Gastrocnemius medialis (tissue), 4 donors: ENCODE results near the gene MEGF6. TPM values are rescaled to one million over a fixed set of nuclear protein-coding genes. Genes with fewer than 3 reads are reported as not detected.
A peak's percentile ranks its signal among the peaks of the same experiment; 100 is the strongest.

Source experiments
- ATAC-seq, 2 donors: fragments of 150-250 bp; one replicate each; pipeline ENCODE4 v1.9.1; 2016
- DNase-seq, 2 donors: peaks; one replicate each; pipeline ENCODE4 v3.0.0-alpha.2; 2019
- H3K27ac ChIP-seq, 4 donors: fragments of 200-600 bp; sonication (generic); 1 replicate in 1 of 4; 2 replicates in 3 of 4; pipeline ENCODE4 v1.5.1; 2016 to 2018; ENCODE audit warnings: mild to moderate bottlenecking in 2 of 4, moderate library complexity in 1 of 4
- H3K27me3 ChIP-seq, 3 donors: fragments of 200-600 bp; sonication (generic) in 2 of 3; 1 replicate in 1 of 3; 2 replicates in 2 of 3; pipeline versions ENCODE4 v1.5.1 to v1.6.0; 2016 to 2019; ENCODE audit warnings: mild to moderate bottlenecking in 1 of 3, moderate library complexity in 1 of 3
- H3K36me3 ChIP-seq, 2 donors: fragments of 200-600 bp; sonication (generic) in 1 of 2; one replicate each; pipeline ENCODE4 v1.5.1; 2017 to 2018
- H3K4me1 ChIP-seq, 2 donors: fragments of 200-600 bp; sonication (generic) in 1 of 2; one replicate each; pipeline ENCODE4 v1.5.1; 2016 to 2017; ENCODE audit warnings: mild to moderate bottlenecking in 2 of 2
- H3K4me3 ChIP-seq, 4 donors: fragments of 200-600 bp; sonication (generic) in 3 of 4; 1 replicate in 1 of 4; 2 replicates in 3 of 4; pipeline ENCODE4 v1.5.1; 2016 to 2019; ENCODE audit warnings: mild to moderate bottlenecking in 2 of 4
- H3K9me3 ChIP-seq, 3 donors: fragments of 200-600 bp; sonication (generic) in 2 of 3; 1 replicate in 1 of 3; 2 replicates in 2 of 3; pipeline ENCODE4 v1.5.1; 2016 to 2019
- CTCF ChIP-seq, 5 experiments: fragments of 450-650 bp in 3 of 5; fragments of 200-600 bp in 2 of 5; sonication (generic) in 2 of 5; IDR thresholded peaks in 4 of 5; conservative IDR thresholded peaks in 1 of 5; 1 replicate in 4 of 5; 2 replicates in 1 of 5; pipeline ENCODE4 v1.5.1; 2016 to 2019; ENCODE audit warnings: antibody characterized with exemption in 5 of 5, mild to moderate bottlenecking in 3 of 5, moderate library complexity in 3 of 5
- POLR2A ChIP-seq, 2 donors: fragments of 450-650 bp; IDR thresholded peaks; one replicate each; pipeline ENCODE4 v1.6.1; 2017; ENCODE audit warnings: antibody characterized with exemption in 2 of 2, mild to moderate bottlenecking in 2 of 2, moderate library complexity in 2 of 2
- in situ Hi-C, 4 donors: fragments of 200-750 bp; cut with MboI; loops; one replicate each; pipeline versions ENCODE4 v1.15.0 to v1.8.0; 2017; ENCODE audit warnings: low sequenced_read_pairs in 4 of 4
- intact Hi-C: fragments of 100-400 bp; cut with DNase I; formaldehyde crosslinking; loops from one replicate; pipeline ENCODE4 v1.15.1; 2023; ENCODE audit warnings: low total_unique reads
- total RNA-seq, 4 donors: library from RNA; depleted of rRNA; stranded (reverse); fragments of >200 nt; gene quantifications; one replicate each; pipeline versions ENCODE4 v1.1.0 to v1.2.3, GENCODE V29; 2016

Gene MEGF6
- total RNA-seq, 4 donors from 2014 or later: 1.9 to 5.7 (median 4.9) TPM

DNA sequence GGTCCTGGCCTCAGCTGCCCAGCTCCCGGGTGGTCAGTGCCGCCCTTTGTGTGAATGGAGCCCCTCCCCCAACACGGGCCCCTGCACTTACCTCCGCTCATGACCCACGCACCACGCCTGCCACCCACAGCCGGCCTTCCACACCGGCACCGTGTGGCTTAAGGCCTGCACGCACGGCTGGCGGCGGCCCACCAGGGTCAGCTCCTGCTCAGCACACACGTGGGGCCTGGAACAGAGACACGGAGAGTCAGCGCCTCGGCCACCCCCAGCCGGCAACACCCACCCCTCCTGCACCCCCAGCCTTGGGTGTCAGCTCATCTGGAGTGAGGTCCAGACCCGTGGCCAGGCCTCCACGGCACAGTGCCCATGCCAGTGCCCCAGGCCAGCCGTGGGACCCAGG, 8.9 kb downstream of the MEGF6 start:
- H3K27me3 ChIP-seq: peaks cover 0 to 9% (median 0%) of the 10 kb centered on the region in 3 donors

GRCh38 chr1:3601743-3602142, 9.6 kb downstream of the MEGF6 start:
- peaks cover 0 to 3% (median 0%) of the 10 kb centered on the region in 3 donors for H3K27me3 ChIP-seq
- H3K9me3 ChIP-seq: no peaks in the 10 kb centered on the region
- in situ Hi-C loops (no loop called here), intact Hi-C loops (no loop called here)
- no peak overlapping the region for H3K27ac ChIP-seq
- TF ChIP-seq CTCF (IDR thresholded peaks at IDR 0.05 in 4 of 5, conservative IDR thresholded peaks at IDR 0.05 in 1 of 5): no peak
- H3K4me1 ChIP-seq: peaks cover 4 to 24% of the 10 kb centered on the region in 2 donors
- DNase-seq (no peak), ATAC-seq (no peak)
- no peak overlapping the region for H3K4me3 ChIP-seq
- H3K36me3 ChIP-seq: no peaks in the 10 kb centered on the region

More for the DNA sequence above, 8.9 kb downstream of the MEGF6 start:
- Histone ChIP-seq H3K27ac (no peak overlapping the region), H3K4me1 (peaks cover 4 to 24% of the 10 kb centered on the region in 2 donors), H3K36me3 (no peaks in the 10 kb centered on the region), H3K4me3 (no peak overlapping the region), H3K9me3 (no peaks in the 10 kb centered on the region)
- intact Hi-C loops: no loop called here
- DNase-seq: no peak
- no peak for ATAC-seq
- TF ChIP-seq POLR2A (IDR thresholded peaks at IDR 0.05): no peak
- no peak for TF ChIP-seq CTCF (IDR thresholded peaks at IDR 0.05 in 4 of 5, conservative IDR thresholded peaks at IDR 0.05 in 1 of 5)
- in situ Hi-C loops: no loop called here

GRCh38 chr1:3600354-3600753, 11.0 kb downstream of the MEGF6 start:
- no peak for DNase-seq
- in situ Hi-C loops (no loop called here), intact Hi-C loops (no loop called here)

GRCh38 chr1:3599816-3600215, 11.5 kb downstream of the MEGF6 start:
- Histone ChIP-seq H3K27ac (peak overlapping the region in 1 of 4 donors; percentile 32), H3K4me1 (peaks cover 4 to 31% of the 10 kb centered on the region in 2 donors), H3K4me3 (no peak overlapping the region), H3K36me3 (no peaks in the 10 kb centered on the region), H3K27me3 (no peaks in the 10 kb centered on the region), H3K9me3 (no peaks in the 10 kb centered on the region)
- DNase-seq (no peak), ATAC-seq (no peak)
- in situ Hi-C loops: no loop called here
- intact Hi-C loops: no loop called here
- TF ChIP-seq POLR2A (IDR thresholded peaks at IDR 0.05) (no peak), CTCF (IDR thresholded peaks at IDR 0.05 in 4 of 5, conservative IDR thresholded peaks at IDR 0.05 in 1 of 5) (no peak)

More at GRCh38 chr1:3600354-3600753, 11.0 kb downstream of the MEGF6 start:
- no peaks in the 10 kb centered on the region for H3K9me3 ChIP-seq
- TF ChIP-seq CTCF (IDR thresholded peaks at IDR 0.05 in 4 of 5, conservative IDR thresholded peaks at IDR 0.05 in 1 of 5) (no peak), POLR2A (IDR thresholded peaks at IDR 0.05) (no peak)
- no peak overlapping the region for H3K4me3 ChIP-seq
- no peak for ATAC-seq
- H3K36me3 ChIP-seq: no peaks in the 10 kb centered on the region
- no peaks in the 10 kb centered on the region for H3K27me3 ChIP-seq
- H3K27ac ChIP-seq: no peak overlapping the region
- peaks cover 4 to 27% of the 10 kb centered on the region in 2 donors for H3K4me1 ChIP-seq

DNA sequence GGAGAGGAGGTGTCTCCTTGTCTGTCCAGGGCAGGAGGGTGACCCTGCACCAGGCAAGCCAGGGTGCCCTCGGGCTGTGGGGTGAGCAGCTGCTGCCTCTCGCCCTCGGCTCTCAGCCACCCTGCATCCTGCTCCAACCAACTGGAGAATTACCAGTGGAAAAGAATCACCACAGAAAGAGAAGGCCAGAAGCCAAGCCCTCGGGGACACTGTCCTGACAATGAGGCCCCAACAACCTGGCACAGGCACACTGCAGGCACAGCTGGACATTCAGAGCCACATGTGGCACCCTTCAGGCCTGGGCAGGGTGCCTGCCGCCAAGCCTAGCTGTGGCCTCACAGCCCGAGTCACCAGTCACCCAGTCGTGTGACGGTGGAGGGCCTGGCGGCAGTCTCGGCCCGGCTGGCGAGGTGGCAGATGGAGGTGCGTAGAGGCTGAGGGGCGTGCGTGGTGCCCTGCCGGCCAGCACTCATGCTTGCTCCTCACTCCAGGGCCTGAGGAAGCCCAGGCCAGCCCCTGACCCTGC, 12.0 kb downstream of the MEGF6 start:
- TF ChIP-seq CTCF (IDR thresholded peaks at IDR 0.05 in 4 of 5, conservative IDR thresholded peaks at IDR 0.05 in 1 of 5) (no peak), POLR2A (IDR thresholded peaks at IDR 0.05) (no peak)
- H3K4me3 ChIP-seq: no peak overlapping the region
- peaks cover 4 to 31% of the 10 kb centered on the region in 2 donors for H3K4me1 ChIP-seq
- no peaks in the 10 kb centered on the region for H3K36me3 ChIP-seq
- ATAC-seq (peak in 1 of 2 donors; percentile 38), DNase-seq (peak in 1 of 2 donors; percentile 41)
- in situ Hi-C loops: no loop called here
- no peaks in the 10 kb centered on the region for H3K27me3 ChIP-seq
- no peaks in the 10 kb centered on the region for H3K9me3 ChIP-seq
- intact Hi-C loops: no loop called here
- peak overlapping the region in 1 of 4 donors; percentile 32 for H3K27ac ChIP-seq
